Esophagus muscularis mucosa (tissue), 3 donors: ENCODE measurements around the gene CLTA.
"Not testable (repeated sequence)": the region's sequence is repeated elsewhere in the genome, so short reads cannot be mapped to it uniquely, and the experiment has no call there.

Experiments used
- POLR2A ChIP-seq: fragments of 450-650 bp; IDR thresholded peaks from one replicate; pipeline ENCODE4 v1.6.1; 2017; ENCODE audit warnings: antibody characterized with exemption, moderate library complexity, mild to moderate bottlenecking, low read depth
- POLR2AphosphoS5 ChIP-seq, 2 donors: sonication (generic); formaldehyde crosslinking; IDR thresholded peaks; one replicate each; pipeline ENCODE4 v1.6.1; 2017; ENCODE audit warnings: antibody characterized with exemption in 2 of 2
- TF ChIP-seq, protein P1 (sequence below), 3 experiments: fragments of 200-600 bp in 2 of 3; fragments of 450-650 bp in 1 of 3; sonication (generic) in 2 of 3; IDR thresholded peaks; one replicate each; pipeline ENCODE4 v1.5.1; 2017 to 2019; ENCODE audit warnings: antibody characterized with exemption in 3 of 3, mild to moderate bottlenecking in 2 of 3, moderate library complexity in 1 of 3

DNA sequence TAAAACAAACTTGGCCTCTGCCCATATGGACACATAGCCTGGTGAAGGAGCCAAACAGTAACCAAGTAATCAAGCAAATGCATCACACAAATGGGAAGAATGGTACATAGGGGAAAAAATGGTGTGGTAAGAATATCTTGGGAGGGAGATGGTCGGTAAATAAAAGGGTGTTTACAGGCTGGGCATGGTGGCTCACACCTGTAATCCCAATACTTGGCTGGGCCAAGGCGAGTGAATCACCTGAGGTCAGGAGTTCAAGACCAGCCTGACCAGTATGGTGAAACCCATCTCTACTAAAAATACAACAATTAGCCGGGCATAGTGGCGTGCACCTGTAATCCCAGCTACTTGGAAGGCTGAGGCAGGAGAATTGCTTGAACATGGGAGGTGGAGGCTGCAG is 31.2 kb upstream of the CLTA start:
- TF ChIP-seq, protein P1, sequence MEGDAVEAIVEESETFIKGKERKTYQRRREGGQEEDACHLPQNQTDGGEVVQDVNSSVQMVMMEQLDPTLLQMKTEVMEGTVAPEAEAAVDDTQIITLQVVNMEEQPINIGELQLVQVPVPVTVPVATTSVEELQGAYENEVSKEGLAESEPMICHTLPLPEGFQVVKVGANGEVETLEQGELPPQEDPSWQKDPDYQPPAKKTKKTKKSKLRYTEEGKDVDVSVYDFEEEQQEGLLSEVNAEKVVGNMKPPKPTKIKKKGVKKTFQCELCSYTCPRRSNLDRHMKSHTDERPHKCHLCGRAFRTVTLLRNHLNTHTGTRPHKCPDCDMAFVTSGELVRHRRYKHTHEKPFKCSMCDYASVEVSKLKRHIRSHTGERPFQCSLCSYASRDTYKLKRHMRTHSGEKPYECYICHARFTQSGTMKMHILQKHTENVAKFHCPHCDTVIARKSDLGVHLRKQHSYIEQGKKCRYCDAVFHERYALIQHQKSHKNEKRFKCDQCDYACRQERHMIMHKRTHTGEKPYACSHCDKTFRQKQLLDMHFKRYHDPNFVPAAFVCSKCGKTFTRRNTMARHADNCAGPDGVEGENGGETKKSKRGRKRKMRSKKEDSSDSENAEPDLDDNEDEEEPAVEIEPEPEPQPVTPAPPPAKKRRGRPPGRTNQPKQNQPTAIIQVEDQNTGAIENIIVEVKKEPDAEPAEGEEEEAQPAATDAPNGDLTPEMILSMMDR (IDR thresholded peaks at IDR 0.05): not testable (repeated sequence)
- not testable (repeated sequence) for TF ChIP-seq POLR2A; POLR2AphosphoS5 (IDR thresholded peaks at IDR 0.05)
